ENCODE results near the gene MPPED2. TPM values are rescaled to one million over a fixed set of nuclear protein-coding genes. Genes with fewer than 3 reads are reported as not detected.
"Not testable (repeated sequence)": the region's sequence is repeated elsewhere in the genome, so short reads cannot be mapped to it uniquely, and the experiment has no call there.

The MPPED2 gene
- total RNA-seq, 2 donors from 2014 or later: 1.6 to 3.1 TPM

- Histone ChIP-seq H3K27me3 (no peaks in the 10 kb centered on the region), H3K9me3 (no peaks in the 10 kb centered on the region), H3K36me3 (replicated peaks in 1 of 2; ENCODE audit: insufficient read depth in 1 of 2, low read depth in 2 of 2) (no peaks in the 10 kb centered on the region), H3K4me1 (peaks cover 5% of the 10 kb centered on the region), H3K27ac (peak overlapping the region in 3 of 4 donors; percentile 4 to 41 (median 21)), H3K4me3 (no peak overlapping the region)
- TF ChIP-seq CTCF (IDR thresholded peaks at IDR 0.05): no peak
- no peak for TF ChIP-seq POLR2A (IDR thresholded peaks at IDR 0.05)
- DNase-seq (no peak), ATAC-seq (peak; percentile 35)
- 28 to 33% methylated on average over 7 of the region's 7 CpGs for WGBS, 2 donors
- intact Hi-C loops (cut with DNase I): no loop called here
These were observed 25.7 kb downstream of the MPPED2 start for GRCh38 chr11:30560206-30561106.

GRCh38 chr11:30559004-30559403 is 27.1 kb downstream of the MPPED2 start:
- no peak for ATAC-seq

GRCh38 chr11:30554587-30554986 is 31.6 kb downstream of the MPPED2 start:
- H3K4me1 ChIP-seq; DNase-seq; H3K27me3 ChIP-seq; intact Hi-C loops (cut with DNase I); H3K27ac ChIP-seq; H3K4me3 ChIP-seq; ATAC-seq; H3K9me3 ChIP-seq; H3K36me3 ChIP-seq (replicated peaks in 1 of 2; ENCODE audit: insufficient read depth in 1 of 2, low read depth in 2 of 2): not testable (repeated sequence)
- 73% methylated on average over 6 of the region's 6 CpGs for WGBS, 2 donors

More at GRCh38 chr11:30559004-30559403, 27.1 kb downstream of the MPPED2 start:
- H3K36me3 ChIP-seq (replicated peaks in 1 of 2; ENCODE audit: insufficient read depth in 1 of 2, low read depth in 2 of 2): no peaks in the 10 kb centered on the region
- H3K27me3 ChIP-seq: no peaks in the 10 kb centered on the region
- H3K9me3 ChIP-seq: no peaks in the 10 kb centered on the region
- H3K4me1 ChIP-seq: peaks cover 5% of the 10 kb centered on the region
- TF ChIP-seq CTCF (IDR thresholded peaks at IDR 0.05) (no peak), POLR2A (IDR thresholded peaks at IDR 0.05) (no peak)
- intact Hi-C loops (cut with DNase I): no loop called here
- no peak overlapping the region for H3K4me3 ChIP-seq
- no peak for DNase-seq
- 86 to 95% methylated on average over 1 of the region's 1 CpG for WGBS, 2 donors
- H3K27ac ChIP-seq: no peak overlapping the region

GRCh38 chr11:30553521-30554110 is 32.5 kb downstream of the MPPED2 start:
- no peak for TF ChIP-seq POLR2A (IDR thresholded peaks at IDR 0.05)
- TF ChIP-seq CTCF (IDR thresholded peaks at IDR 0.05): no peak
- no peak overlapping the region for H3K27ac ChIP-seq
- H3K4me1 ChIP-seq: peaks cover 6% of the 10 kb centered on the region
- no peaks in the 10 kb centered on the region for H3K36me3 ChIP-seq (replicated peaks in 1 of 2; ENCODE audit: insufficient read depth in 1 of 2, low read depth in 2 of 2)
- WGBS, 2 donors: 32 to 43% methylated on average over 3 of the region's 3 CpGs
- no peak overlapping the region for H3K4me3 ChIP-seq
- ATAC-seq: no peak
- DNase-seq: no peak
- intact Hi-C loops (cut with DNase I): no loop called here
- H3K27me3 ChIP-seq: no peaks in the 10 kb centered on the region
- H3K9me3 ChIP-seq: no peaks in the 10 kb centered on the region

- Histone ChIP-seq H3K27ac (no peak overlapping the region), H3K4me1 (peaks cover 6% of the 10 kb centered on the region)
- no peak for DNase-seq
These were observed 33.3 kb downstream of the MPPED2 start for GRCh38 chr11:30552839-30553238.

More at GRCh38 chr11:30552839-30553238, 33.3 kb downstream of the MPPED2 start:
- 87 to 90% methylated on average over 5 of the region's 5 CpGs for WGBS, 2 donors
- ATAC-seq: no peak
- intact Hi-C loops (cut with DNase I): no loop called here
- no peaks in the 10 kb centered on the region for H3K9me3 ChIP-seq
- TF ChIP-seq CTCF (IDR thresholded peaks at IDR 0.05): no peak
- TF ChIP-seq POLR2A (IDR thresholded peaks at IDR 0.05): no peak
- no peaks in the 10 kb centered on the region for H3K36me3 ChIP-seq (replicated peaks in 1 of 2; ENCODE audit: insufficient read depth in 1 of 2, low read depth in 2 of 2)
- no peaks in the 10 kb centered on the region for H3K27me3 ChIP-seq
- no peak overlapping the region for H3K4me3 ChIP-seq
